Ishikawa (cell line): ENCODE results near the gene JPH3.

Experiments
- CEBPB ChIP-seq: IDR thresholded peaks from 2 replicates; pipeline ENCODE4 v1.6.1; 2012
- CREB1 ChIP-seq: IDR thresholded peaks from 2 replicates; pipeline ENCODE4 v1.6.1; 2012; ENCODE audit warnings: low read depth
- EGR1 ChIP-seq: IDR thresholded peaks from 2 replicates; pipeline ENCODE4 v1.6.1; 2012
- EP300 ChIP-seq: IDR thresholded peaks from 2 replicates; pipeline ENCODE4 v1.6.1; 2012; ENCODE audit warnings: borderline replicate concordance
- FOXM1 ChIP-seq: IDR thresholded peaks from 2 replicates; pipeline ENCODE4 v1.6.1; 2012; ENCODE audit warnings: low read depth, borderline replicate concordance
- MAX ChIP-seq: IDR thresholded peaks from 2 replicates; pipeline ENCODE4 v1.6.1; 2012
- NFIC ChIP-seq: IDR thresholded peaks from 2 replicates; pipeline ENCODE4 v1.6.1; 2012
- RAD21 ChIP-seq: IDR thresholded peaks from 2 replicates; pipeline ENCODE4 v1.6.1; 2012; ENCODE audit warnings: low read depth
- REST ChIP-seq: IDR thresholded peaks from 2 replicates; pipeline ENCODE4 v1.6.1; 2012; ENCODE audit warnings: low read depth, mild to moderate bottlenecking
- TAF1 ChIP-seq: IDR thresholded peaks from 2 replicates; pipeline ENCODE4 v1.6.1; 2012; ENCODE audit warnings: low read depth, mild to moderate bottlenecking
- TCF12 ChIP-seq: IDR thresholded peaks from 2 replicates; pipeline ENCODE4 v1.6.1; 2012; ENCODE audit warnings: low read depth
- TEAD4 ChIP-seq: IDR thresholded peaks from 2 replicates; pipeline ENCODE4 v1.6.1; 2012
- USF1 ChIP-seq: IDR thresholded peaks from 2 replicates; pipeline ENCODE4 v1.6.1; 2012
- YY1 ChIP-seq: IDR thresholded peaks from 2 replicates; pipeline ENCODE4 v1.6.1; 2012; ENCODE audit warnings: low read depth
- ZBTB7A ChIP-seq: IDR thresholded peaks from 2 replicates; pipeline ENCODE4 v1.6.1; 2012; ENCODE audit warnings: low read depth

JPH3 gene

GRCh38 chr16:87586201-87586782, 16.0 kb upstream of the JPH3 start:
- TF ChIP-seq REST = no peak
- TF ChIP-seq EP300 = no peak
- TF ChIP-seq CEBPB = no peak
- TF ChIP-seq TCF12 = no peak
- TF ChIP-seq USF1 = no peak
- TF ChIP-seq CREB1 = no peak
- TF ChIP-seq MAX = no peak
- TF ChIP-seq NFIC = no peak
- TF ChIP-seq YY1 = no peak
- TF ChIP-seq RAD21 = no peak
- no peak for TF ChIP-seq FOXM1
- no peak for TF ChIP-seq TEAD4
- no peak for TF ChIP-seq ZBTB7A
- no peak for TF ChIP-seq EGR1
- TF ChIP-seq TAF1 = no peak

GRCh38 chr16:87587636-87588035, 14.7 kb upstream of the JPH3 start:
- TF ChIP-seq REST (no peak), CEBPB (no peak)

- TF ChIP-seq CREB1 = no peak
- no peak for TF ChIP-seq RAD21
- no peak for TF ChIP-seq ZBTB7A
- no peak for TF ChIP-seq TCF12
- TF ChIP-seq REST = no peak
- TF ChIP-seq CEBPB = no peak
- no peak for TF ChIP-seq TAF1
- no peak for TF ChIP-seq TEAD4
Measured at GRCh38 chr16:87592018-87592712, 10.1 kb upstream of the JPH3 start.

GRCh38 chr16:87593710-87594258, 8.5 kb upstream of the JPH3 start:
- TF ChIP-seq TEAD4 = no peak
- TF ChIP-seq TCF12 = no peak
- TF ChIP-seq EGR1 = no peak
- TF ChIP-seq CEBPB = no peak
- TF ChIP-seq REST = no peak
- TF ChIP-seq FOXM1 = no peak
- no peak for TF ChIP-seq NFIC
- TF ChIP-seq EP300 = no peak
- no peak for TF ChIP-seq MAX
- no peak for TF ChIP-seq CREB1
- TF ChIP-seq USF1 = no peak
- TF ChIP-seq ZBTB7A = no peak
- TF ChIP-seq RAD21 = no peak
- no peak for TF ChIP-seq YY1
- TF ChIP-seq TAF1 = no peak
